GM12878 (cell line): Measurements from ENCODE around the gene MACROD2. TPM values are rescaled to one million over a fixed set of nuclear protein-coding genes. Genes with fewer than 3 reads are reported as not detected.

Experiments
- ATAC-seq: fragments of 200-7000 bp; cut with Tn5 transposase; 3 replicates; pipeline ENCODE4 v1.9.1; 2020; ENCODE audit warnings: mild to moderate bottlenecking, moderate library complexity
- BruUV-seq: library from RNA; stranded (reverse); fragments of 400-500 nt; replicated peaks from 2 replicates; lab custom pipeline; 2021; lab: Mats Ljungman, UMichigan
- CTCF ChIA-PET: fragments of 300-600 bp; sonication (Branson Sonifier 250); formaldehyde crosslinking; extraction: SDS; loops from one replicate; lab custom pipeline; 2021; ENCODE audit warnings: inconsistent platforms; lab: Yijun Ruan, JAX
- POLR2A ChIA-PET: fragments of 350-600 bp; formaldehyde crosslinking; extraction: SDS; loops from one replicate; lab custom pipeline; 2021; ENCODE audit warnings: inconsistent platforms; lab: Charles Lee
- RAD21 ChIA-PET: fragments of 300-600 bp; sonication (Branson Sonifier 250); formaldehyde crosslinking; loops from one replicate; lab custom pipeline; 2023; ENCODE audit warnings: antibody characterized with exemption; ENCODE audit not compliant: unreplicated experiment; lab: Charles Lee
- SMC1A ChIA-PET: fragments of 300-600 bp; sonication (Branson Sonifier 250); formaldehyde crosslinking; loops from one replicate; lab custom pipeline; 2023; ENCODE audit not compliant: unreplicated experiment, uncharacterized antibody; lab: Charles Lee
- DNase-seq: peaks from one replicate; pipeline ENCODE4 v3.0.0-alpha.2; 2011; ENCODE audit warnings: low read depth, low spot score
- FAIRE-seq: peaks from 3 replicates; lab custom pipeline; 2011; peaks lifted over from hg19 to GRCh38; lab: Jason Lieb, UNC
- H2AFZ ChIP-seq: 2 replicates; pipeline ENCODE4 v1.6.0; 2011; ENCODE audit warnings: low read depth, low read length, control low read depth; ENCODE audit not compliant: control insufficient read depth
- H3K27ac ChIP-seq: 2 replicates; pipeline ENCODE4 v1.5.1; 2011; ENCODE audit warnings: control low read depth; ENCODE audit not compliant: control insufficient read depth, insufficient read depth
- H3K27me3 ChIP-seq, 2 experiments: replicated peaks in 1 of 2; 2 replicates each; pipeline versions ENCODE4 v1.6.0 to v1.6.1; 2011; ENCODE audit warnings: low read length in 1 of 2; ENCODE audit not compliant: control insufficient read depth in 2 of 2, insufficient read depth in 2 of 2
- H3K36me3 ChIP-seq, 2 experiments: 2 replicates each; pipeline ENCODE4 v1.5.1; 2011; ENCODE audit warnings: low read length in 1 of 2; ENCODE audit not compliant: control insufficient read depth in 2 of 2, insufficient read depth in 2 of 2
- H3K4me1 ChIP-seq: 2 replicates; pipeline ENCODE4 v1.6.1; 2011; ENCODE audit warnings: mild to moderate bottlenecking, low read length, moderate library complexity, mixed read lengths; ENCODE audit not compliant: control insufficient read depth, insufficient read depth
- H3K4me2 ChIP-seq: 2 replicates; pipeline ENCODE4 v1.6.0; 2011; ENCODE audit warnings: control low read depth; ENCODE audit not compliant: control insufficient read depth, insufficient read depth
- H3K4me3 ChIP-seq: fragments of 200-600 bp; sonication (generic); 2 replicates; pipeline ENCODE4 v1.5.1; 2016
- H3K79me2 ChIP-seq: 2 replicates; pipeline ENCODE4 v1.6.0; 2011; ENCODE audit warnings: low read length; ENCODE audit not compliant: control insufficient read depth, insufficient read depth
- H3K9ac ChIP-seq: 2 replicates; pipeline ENCODE4 v1.8.0; 2011; ENCODE audit warnings: low read length, control low read depth, mixed read lengths; ENCODE audit not compliant: control insufficient read depth, insufficient read depth
- H3K9me3 ChIP-seq: replicated peaks from 3 replicates; pipeline ENCODE4 v1.5.1; 2011; ENCODE audit warnings: mild to moderate bottlenecking, low read length; ENCODE audit not compliant: control insufficient read depth, insufficient read depth
- H4K20me1 ChIP-seq: 2 replicates; pipeline ENCODE4 v1.6.0; 2011; ENCODE audit not compliant: control insufficient read depth, insufficient read depth
- NR2C1 ChIP-seq: fragments of 450-650 bp; IDR thresholded peaks from 2 replicates; pipeline ENCODE4 v1.6.1; 2017; ENCODE audit warnings: antibody characterized with exemption, mild to moderate bottlenecking, moderate library complexity
- NR2C2 ChIP-seq: IDR thresholded peaks from 2 replicates; pipeline ENCODE4 v1.6.1; 2011; ENCODE audit warnings: borderline replicate concordance, low read depth; ENCODE audit not compliant: control insufficient read depth, insufficient read length
- POLR2AphosphoS5 ChIP-seq: IDR thresholded peaks from 2 replicates; pipeline ENCODE4 v1.6.1; 2011; ENCODE audit warnings: mild to moderate bottlenecking, low read length, inconsistent platforms
- TCF12 ChIP-seq: IDR thresholded peaks from 2 replicates; pipeline ENCODE4 v1.6.1; 2011; ENCODE audit warnings: low read depth, mild to moderate bottlenecking, low read length
- ZNF24 ChIP-seq: fragments of 450-650 bp; IDR thresholded peaks from 2 replicates; pipeline ENCODE4 v1.6.1; 2017; ENCODE audit warnings: antibody characterized with exemption, mild to moderate bottlenecking
- ZSCAN29 ChIP-seq: fragments of 450-650 bp; IDR thresholded peaks from 2 replicates; pipeline ENCODE4 v1.6.1; 2017; ENCODE audit warnings: mild to moderate bottlenecking, moderate library complexity
- WGBS: methylation state at CpG from one replicate; pipeline ENCODE4 v1.1.6; 2016; ENCODE audit warnings: low lambda C conversion rate; ENCODE audit not compliant: insufficient replicate concordance, insufficient coverage; ENCODE audit errors: missing lambda C conversion rate; 5-methylcytosine and 5-hydroxymethylcytosine counted together
- in situ Hi-C: fragments of 300-500 bp; cut with MboI; formaldehyde crosslinking; loops from 9 replicates; pipeline ENCODE4 v1.14.3; 2018; ENCODE audit warnings: mixed read lengths
- intact Hi-C: fragments of 100-400 bp; cut with micrococcal nuclease; formaldehyde crosslinking; loops from one replicate; pipeline ENCODE4 v1.14.2; 2022; ENCODE audit not compliant: unreplicated experiment
- polyA plus RNA-seq, 11 experiments: library from polyadenylated mRNA; depleted of rRNA in 4 of 11; unstranded in 6 of 11; stranded (reverse) in 5 of 11; fragments of >200 nt; fragmentation: Nextera tagmentation in 4 of 11; fragmentation: Illumina TruSeq in 1 of 11; extraction: Ambion mirVana in 4 of 11; extraction: Trizol in 1 of 11; gene quantifications; 1 replicate in 1 of 11; 2 replicates in 10 of 11; pipeline versions ENCODE4 v1.2.1 to v1.2.3, GENCODE V29; 2011 to 2016; ENCODE audit warnings: inconsistent platforms in 2 of 11, missing spikeins in 2 of 11, low read depth in 1 of 11
- total RNA-seq, 4 experiments: library from RNA; depleted of rRNA in 3 of 4; stranded (reverse); fragments of >200 nt in 3 of 4; fragmentation: Illumina TruSeq in 1 of 4; extraction: Trizol in 1 of 4; gene quantifications; 2 replicates each; pipeline versions ENCODE4 v1.2.1 to v1.2.3, GENCODE V29; 2013 to 2021
- TF ChIP-seq, protein P1 (sequence below), 3 experiments: IDR thresholded peaks in 2 of 3; conservative IDR thresholded peaks in 1 of 3; 2 replicates each; pipeline ENCODE4 v1.5.1; 2011; ENCODE audit warnings: low read depth in 3 of 3, low read length in 3 of 3, mild to moderate bottlenecking in 3 of 3, control low read depth in 2 of 3, moderate library complexity in 2 of 3, inconsistent platforms in 1 of 3, mixed read lengths in 1 of 3; ENCODE audit not compliant: control insufficient read depth in 2 of 3, insufficient read depth in 1 of 3; ENCODE audit errors: extremely low read depth in 1 of 3

MACROD2 gene
- total and polyA plus RNA-seq, 10 of the 15 experiments (the other 5 are each of a cell fraction or from before 2014, with no cell fraction given): 1.1 to 21.5 (median 2.2) TPM

DNA sequence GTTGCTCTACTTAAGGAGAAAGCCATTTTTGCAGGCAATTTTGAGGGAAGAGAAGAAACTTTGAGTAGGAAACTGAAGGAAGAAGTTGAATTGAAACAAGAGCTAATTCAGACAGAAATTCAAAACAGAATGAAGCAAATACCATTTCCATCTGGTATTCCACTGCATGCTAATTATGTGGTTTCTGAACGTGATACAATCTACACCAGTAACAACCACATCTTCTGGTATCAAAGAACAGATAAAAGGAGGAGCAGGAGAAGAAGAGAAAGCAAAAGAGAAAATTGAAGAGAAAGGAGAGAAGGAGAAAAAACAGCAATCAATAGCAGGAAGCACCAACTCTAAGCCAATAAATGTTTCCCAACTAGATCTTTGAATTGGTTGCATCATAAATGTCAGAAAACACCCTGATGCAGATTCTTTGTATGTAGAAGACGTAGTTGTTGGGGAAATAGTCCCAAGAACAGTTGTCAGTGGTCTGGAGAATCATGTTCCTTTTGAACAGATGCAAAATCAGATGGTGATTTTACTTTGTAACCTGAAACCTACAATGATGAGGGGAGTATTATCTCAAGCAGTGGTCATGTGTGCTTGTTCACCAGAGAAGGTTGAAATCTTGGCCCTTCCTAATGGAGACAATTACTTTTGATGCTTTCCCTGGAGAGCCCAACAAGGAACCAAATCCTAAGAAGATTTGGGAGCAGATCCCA lies 132.4 kb downstream of the MACROD2 start:
- TF ChIP-seq TCF12 (no peak), ZNF24 (no peak), NR2C2 (no peak), ZSCAN29 (no peak), NR2C1 (no peak), POLR2AphosphoS5 (no peak)
- TF ChIP-seq, protein P1, sequence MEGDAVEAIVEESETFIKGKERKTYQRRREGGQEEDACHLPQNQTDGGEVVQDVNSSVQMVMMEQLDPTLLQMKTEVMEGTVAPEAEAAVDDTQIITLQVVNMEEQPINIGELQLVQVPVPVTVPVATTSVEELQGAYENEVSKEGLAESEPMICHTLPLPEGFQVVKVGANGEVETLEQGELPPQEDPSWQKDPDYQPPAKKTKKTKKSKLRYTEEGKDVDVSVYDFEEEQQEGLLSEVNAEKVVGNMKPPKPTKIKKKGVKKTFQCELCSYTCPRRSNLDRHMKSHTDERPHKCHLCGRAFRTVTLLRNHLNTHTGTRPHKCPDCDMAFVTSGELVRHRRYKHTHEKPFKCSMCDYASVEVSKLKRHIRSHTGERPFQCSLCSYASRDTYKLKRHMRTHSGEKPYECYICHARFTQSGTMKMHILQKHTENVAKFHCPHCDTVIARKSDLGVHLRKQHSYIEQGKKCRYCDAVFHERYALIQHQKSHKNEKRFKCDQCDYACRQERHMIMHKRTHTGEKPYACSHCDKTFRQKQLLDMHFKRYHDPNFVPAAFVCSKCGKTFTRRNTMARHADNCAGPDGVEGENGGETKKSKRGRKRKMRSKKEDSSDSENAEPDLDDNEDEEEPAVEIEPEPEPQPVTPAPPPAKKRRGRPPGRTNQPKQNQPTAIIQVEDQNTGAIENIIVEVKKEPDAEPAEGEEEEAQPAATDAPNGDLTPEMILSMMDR (IDR thresholded peaks at IDR 0.05 in 2 of 3, conservative IDR thresholded peaks at IDR 0.05 in 1 of 3; ENCODE audit: control insufficient read depth in 2 of 3, extremely low read depth in 1 of 3, insufficient read depth in 1 of 3, low read depth in 3 of 3, low read length in 3 of 3): no peak
- ChIA-PET RAD21 (no interaction called here), POLR2A (no interaction called here), CTCF (no interaction called here), SMC1A (no interaction called here)
- H3K4me3 ChIP-seq: no peak overlapping the region
- BruUV-seq: no TSS peak
- no peaks in the 10 kb centered on the region for H3K36me3 ChIP-seq
- no peak overlapping the region for H2AFZ ChIP-seq
- no peak for FAIRE-seq
- ATAC-seq: no peak
- no peaks in the 10 kb centered on the region for H4K20me1 ChIP-seq
- H3K9ac ChIP-seq: no peak overlapping the region
- no peaks in the 10 kb centered on the region for H3K9me3 ChIP-seq
- H3K27ac ChIP-seq: no peak overlapping the region
- intact Hi-C loops: no loop called here
- H3K27me3 ChIP-seq: no peaks in the 10 kb centered on the region
- H3K4me2 ChIP-seq: no peak overlapping the region
- 0% methylated on average over 2 of the region's 2 CpGs for WGBS
- in situ Hi-C loops: no loop called here
- H3K79me2 ChIP-seq: no peaks in the 10 kb centered on the region
- no peaks in the 10 kb centered on the region for H3K4me1 ChIP-seq
- DNase-seq: no peak
